HG03064 (cell line): ENCODE data around the gene ULK4.
"Not testable (repeated sequence)": the region's sequence is repeated elsewhere in the genome, so short reads cannot be mapped to it uniquely, and the experiment has no call there.

Experiments used
- ATAC-seq: cut with Tn5 transposase; IDR thresholded peaks from one replicate; pipeline ENCODE4 v1.9.1; 2021; ENCODE audit warnings: low read depth; ENCODE audit not compliant: unreplicated experiment

The ULK4 gene

DNA sequence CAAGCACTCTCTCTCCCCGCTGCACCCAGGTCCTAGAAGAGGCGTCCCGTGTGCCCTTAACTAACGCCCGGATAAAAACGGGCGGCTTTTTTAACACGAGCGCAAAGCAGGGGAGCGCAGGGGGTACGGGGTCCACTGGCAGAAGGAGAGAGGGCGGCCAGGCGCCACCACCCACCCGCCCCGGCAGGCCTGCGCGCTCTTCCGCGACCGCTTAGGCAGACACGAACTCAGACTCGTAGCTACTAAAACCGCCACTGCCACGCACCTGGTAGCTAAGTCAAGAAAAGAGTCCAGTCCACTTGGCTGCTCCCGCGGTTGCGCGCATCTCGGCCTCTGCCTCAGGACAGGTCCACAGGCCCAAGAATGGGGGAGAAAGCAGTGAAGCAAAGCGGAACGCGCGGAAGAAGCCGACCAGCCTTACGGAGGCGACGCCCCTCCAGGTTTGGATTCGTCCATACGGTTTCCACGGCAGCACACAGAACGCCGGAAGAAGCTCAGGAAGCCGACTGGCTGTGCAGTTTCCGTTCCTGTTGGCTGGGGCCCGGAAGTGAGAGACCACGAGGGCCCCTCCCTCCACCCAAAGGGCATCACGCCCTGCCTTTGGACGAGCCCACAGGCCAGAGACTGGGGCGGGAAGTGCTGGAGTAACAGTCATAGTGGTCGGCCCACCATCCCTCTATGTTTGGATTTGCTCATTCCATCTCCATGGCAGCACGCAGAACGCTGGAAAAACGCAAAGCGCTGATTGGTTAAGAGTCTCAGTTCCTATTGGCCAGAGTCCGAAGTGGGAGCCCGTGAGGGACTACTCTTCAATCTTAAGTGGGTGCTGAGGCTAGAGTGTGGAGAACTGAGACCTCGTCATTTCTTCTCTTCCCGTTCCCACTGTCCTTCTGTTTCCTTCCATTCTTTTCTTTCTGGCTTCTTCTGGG lies at the start of gene ULK4:
Gene ULK4 (minus strand): TSS at position 353 of the 929 bp plus-strand sequence. CDS start 7,344 bp downstream, outside the sequence.
- peak; percentile 93 for ATAC-seq

DNA sequence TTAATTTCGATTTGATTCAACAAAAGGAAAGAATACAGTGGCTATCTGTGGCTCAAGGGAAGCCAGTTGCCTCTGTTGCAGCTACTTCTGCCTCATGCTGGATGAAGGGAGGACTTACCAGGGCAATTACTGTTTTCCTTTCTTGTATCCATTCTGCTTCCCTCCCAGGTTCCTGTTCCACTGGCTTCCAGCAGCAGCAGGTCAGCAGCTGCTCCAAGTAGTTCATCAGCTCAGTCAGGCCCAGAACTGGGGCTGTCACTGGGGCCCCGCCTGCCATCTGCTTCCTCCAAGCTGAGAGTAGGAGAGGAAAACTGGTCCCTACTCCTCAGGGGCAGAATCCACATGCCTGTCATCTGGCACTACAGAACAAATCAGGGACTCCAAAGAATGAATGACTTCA lies 48.6 kb upstream of the ULK4 start:
- ATAC-seq: no peak

DNA sequence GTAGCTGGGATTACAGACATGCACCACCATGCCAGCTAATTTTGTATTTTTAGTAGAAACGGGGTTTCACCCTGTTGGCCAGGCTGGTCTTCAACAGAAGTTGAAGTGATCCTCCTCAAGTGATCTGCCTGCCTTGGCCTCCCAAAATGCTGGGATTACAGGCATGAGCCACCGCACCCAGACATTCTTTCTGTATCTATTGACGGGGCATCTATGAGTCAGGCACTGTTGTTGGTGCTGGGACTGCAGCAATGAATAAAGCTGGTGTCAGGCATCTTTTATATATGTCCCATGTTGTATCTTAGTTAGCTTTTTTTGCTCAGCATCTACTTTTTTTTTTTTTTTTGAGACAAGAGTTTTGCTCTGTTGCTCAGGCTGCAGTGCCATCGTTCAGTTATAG lies 47.6 kb upstream of the ULK4 start:
- no peak for ATAC-seq

DNA sequence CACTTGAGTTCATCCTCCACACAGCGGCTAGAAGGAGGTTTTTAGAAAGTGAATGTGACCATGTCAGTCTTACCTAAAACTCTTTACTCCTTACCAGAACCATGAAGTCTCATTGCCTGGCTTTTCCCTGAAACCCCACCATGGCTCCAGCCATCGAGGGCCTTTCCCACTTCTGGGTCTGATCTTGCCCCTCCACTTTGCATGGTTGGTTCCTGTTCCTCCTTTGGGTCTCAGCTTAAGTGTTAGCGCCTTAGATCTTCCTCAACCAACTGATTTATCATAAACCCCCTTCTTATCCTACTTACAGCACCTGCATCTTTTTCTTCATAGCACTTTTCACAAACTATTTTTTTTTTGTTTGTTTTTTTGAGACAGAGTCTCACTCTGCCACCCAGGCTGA lies 45.9 kb upstream of the ULK4 start:
- ATAC-seq: no peak

DNA sequence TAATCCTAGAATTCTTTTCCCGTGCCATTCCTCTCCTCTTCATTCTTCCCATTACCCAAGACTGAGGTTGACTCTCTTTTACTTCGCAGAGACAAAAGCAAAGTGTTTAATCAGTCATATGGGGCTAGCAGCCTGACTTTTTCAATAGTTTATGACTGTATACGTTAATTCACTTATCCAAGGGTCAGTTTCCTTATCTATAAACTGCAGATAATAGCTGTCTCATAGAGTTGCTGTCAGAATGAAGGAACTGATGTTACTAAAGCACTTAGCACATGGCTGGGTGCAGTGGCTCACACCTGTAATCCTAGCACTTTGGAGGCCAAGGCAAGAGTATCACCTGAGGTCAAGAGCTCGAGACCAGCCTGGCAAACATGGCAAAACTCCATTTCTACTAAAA lies 43.5 kb upstream of the ULK4 start:
- no peak for ATAC-seq

DNA sequence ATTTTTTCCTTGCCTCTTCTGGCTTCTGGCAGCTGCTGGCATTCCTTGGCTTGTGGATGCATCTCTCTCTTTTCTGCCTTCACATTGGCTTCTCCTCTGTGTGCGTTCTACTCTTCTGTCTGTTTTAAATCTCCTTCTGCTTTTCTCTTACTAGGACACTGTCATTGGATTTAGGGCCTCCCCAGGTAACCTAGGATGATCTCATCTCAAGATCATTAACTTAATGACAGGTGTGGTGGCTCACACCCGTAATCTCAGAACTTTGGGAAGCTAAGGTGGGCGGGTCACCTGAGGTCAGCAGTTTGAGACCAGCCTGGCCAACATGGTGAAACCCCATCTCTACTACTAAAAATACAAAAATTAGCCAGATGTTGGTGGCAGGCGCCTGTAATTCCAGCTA lies 40.9 kb upstream of the ULK4 start:
- ATAC-seq: no peak

DNA sequence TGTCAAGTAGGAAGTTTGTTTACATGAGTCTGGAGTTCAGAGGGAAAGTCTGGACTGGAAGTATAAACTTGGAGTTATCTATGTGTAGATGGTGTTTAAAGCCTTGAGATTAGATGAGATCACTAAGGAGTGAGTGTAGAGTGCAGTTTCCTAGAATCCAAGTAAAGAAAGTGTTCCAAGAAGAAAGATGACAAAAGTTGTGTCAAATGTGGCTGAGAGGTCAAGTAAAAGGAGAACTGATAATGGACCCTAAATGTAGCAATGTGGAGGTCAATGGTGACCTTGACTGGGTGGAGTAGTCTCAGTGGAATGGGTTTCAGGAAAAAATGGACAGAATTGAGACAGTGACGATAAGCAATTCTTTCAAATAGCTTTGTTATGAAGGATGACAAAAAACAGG lies 39.9 kb upstream of the ULK4 start:
- ATAC-seq: no peak

DNA sequence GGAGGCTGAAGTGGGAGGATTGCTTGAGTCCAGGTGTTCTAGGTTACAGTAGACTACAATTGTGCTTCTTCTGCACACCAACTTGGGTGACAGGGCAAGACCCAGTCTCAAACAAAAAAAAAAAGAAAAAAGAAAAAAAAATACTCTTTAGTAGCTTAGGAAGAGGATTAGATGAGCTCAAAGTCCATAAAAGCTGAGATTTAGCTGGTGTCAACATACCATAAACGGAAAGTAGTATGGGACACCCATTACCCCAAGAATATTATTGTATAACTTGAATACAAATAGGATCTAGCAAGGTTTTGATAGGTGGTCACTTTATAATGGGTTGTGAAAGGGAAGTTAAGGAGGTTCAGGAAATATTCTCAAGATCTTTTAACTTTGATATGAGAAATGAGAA lies 38.0 kb upstream of the ULK4 start:
- no peak for ATAC-seq

DNA sequence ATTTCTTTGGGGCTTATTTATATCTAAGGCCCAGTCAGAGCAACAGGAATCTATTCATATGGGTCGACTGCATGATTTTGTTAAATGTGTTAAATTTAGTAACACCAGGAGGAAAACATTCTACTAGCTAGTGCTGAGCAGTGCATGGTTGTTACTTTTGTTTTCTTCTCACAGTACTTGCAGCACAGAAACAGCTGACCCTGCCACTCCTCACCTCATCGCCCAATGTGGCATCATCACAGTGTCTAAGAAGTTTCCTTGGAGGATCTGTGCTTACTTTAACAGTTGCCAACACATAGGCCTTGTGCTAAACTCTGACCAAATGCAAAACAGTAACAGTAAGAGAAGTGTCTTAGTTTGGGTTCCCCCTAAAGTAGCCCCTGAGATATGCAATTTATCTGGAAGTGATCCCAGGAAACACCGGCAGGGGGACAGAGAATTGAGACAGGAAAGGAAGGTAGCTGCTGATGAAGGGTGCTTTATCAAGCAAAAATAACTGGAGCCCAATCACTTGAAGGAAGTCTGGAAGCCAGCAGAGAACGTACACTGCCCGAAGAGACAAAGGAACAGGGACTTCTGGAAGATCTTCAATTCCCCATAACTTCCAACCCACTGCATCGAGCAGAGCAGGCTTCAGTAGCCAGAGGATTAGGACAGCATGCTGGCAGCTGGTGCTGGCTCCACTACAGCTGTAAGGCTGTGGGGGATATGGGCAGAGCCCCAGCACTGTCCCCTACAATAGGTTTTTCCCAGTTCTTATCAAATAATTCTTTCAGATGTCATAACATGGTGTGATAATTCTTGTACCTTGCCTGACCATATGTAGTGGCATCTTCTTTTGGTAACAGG lies 36.0 kb upstream of the ULK4 start:
- no peak for ATAC-seq

DNA sequence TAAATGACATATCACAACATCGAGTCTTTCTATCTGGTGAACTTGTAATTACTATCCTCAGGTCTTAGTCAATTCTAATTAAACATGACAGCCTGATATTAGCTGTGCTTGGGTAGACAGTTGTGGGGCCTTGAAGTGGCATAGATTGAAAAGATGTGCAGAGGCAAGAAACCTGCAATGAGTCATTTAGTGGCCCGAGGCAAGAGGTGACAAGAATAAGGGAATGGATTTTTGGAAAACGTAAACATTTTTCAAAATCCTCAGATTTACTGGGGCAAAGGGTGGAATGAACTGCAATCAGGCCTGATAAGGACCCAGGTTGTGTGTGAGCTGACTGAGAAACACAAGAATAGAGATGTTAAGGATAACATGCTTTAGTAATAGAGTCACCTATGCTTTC lies 29.5 kb upstream of the ULK4 start:
- ATAC-seq: no peak

DNA sequence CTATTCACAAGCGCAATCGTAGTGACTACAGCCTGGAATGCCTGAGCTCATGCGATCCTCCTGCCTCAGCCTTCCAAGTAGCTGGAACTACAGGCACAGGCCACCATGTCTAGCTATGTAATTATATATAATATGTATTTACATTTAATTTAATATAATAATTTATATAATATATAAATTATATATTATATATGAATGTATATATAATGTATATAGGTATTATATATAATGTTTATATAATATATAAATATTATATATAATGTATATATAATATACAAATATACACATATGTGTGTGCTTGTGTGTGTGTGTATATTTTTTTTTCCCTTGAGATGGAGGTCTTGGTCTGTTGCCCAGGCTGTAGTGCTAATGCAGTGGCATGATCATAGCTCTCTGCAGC lies 27.6 kb upstream of the ULK4 start:
- no peak for ATAC-seq

DNA sequence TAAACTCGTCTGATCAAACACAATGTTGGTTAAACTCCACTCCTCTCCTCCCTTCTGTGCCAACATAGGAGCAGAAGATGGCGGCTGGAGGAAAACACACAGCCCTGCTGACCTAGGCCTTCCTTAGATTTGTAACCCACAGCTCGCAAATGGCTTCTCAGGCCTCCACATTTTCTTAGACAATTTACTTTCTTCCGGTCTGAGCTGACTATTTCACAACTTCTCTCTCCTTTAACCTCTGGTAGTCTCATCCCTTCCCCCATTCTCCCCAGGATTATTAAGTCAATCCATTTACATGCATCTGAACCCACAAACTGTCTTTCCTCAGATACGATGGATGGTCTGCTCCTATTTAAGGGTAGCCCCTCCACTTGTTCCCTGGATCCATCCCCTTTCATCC lies 25.7 kb upstream of the ULK4 start:
- ATAC-seq: no peak

DNA sequence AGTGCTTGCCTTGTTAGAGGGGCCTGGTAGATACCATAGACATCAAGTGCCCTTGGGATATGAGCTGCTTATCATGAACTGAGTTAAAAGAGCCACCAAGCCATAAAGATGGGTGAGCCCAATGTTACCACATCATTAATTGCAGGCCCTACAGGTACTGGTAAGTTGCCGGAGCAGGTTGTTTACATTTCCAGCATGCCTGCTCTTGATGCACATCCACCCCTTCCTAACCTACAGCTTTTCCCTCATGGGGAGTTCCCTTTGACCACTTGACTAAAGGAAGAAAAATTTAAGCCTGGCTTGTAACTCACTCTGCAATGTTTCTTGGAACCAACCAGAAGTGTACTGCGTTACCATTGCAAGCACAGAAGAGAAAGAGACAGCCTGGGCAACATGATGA lies 24.7 kb upstream of the ULK4 start:
- ATAC-seq: no peak

DNA sequence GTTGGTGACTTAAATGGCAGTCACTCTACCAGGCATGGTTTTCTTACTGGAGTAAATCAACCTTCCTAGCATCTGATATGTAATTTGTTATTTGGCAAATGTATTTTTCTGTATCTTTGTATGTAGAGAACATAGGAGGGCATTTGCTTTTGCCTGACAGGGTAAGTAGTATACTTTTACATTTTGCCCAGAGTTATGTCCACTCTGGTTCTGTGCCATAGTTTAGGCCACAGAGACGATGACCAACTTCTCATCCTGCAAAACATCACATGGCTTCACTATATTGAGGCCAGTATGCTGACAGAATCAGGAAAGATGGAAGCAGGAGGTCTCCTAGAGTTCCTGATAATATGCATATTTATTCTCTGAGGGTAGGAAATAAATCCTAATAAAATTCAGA lies 23.1 kb upstream of the ULK4 start:
- ATAC-seq: no peak

DNA sequence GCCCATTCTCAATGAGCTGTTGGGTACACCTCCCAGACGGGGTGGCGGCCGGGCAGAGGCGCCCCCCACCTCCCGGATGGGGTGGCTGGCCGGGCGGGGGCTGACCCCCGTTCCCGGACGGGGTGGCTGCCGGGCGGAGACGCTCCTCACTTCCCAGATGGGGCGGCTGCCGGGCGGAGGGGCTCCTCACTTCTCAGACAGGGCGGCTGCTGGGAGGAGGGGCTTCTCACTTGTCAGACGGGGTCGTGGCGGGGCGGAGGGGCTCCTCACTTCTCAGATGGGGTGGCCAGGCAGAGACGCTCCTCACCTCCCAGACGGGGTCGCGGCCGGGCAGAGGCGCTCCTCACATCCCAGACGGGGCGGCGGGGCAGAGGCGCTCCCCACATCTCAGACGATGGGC lies 21.2 kb upstream of the ULK4 start:
- ATAC-seq: not testable (repeated sequence)

DNA sequence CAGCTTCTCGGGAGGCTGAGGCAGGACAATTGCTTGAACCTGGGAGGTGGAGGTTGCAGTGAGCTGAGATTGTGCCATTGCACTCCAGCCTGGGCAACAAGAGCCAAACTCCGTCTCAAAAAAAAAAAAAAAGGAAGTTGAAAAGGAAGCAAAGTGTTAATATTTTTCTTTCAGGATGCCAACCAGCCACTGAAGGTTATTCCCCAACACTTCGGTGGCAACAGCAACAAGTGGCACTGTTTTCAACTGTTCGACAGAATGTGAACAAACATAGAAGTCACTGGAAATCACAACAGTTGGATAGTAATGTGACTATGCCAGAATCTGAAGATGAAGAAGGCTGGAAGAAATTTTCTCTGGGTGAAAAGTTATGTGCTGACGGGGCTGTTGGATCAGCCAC lies 15.5 kb upstream of the ULK4 start:
- ATAC-seq: not testable (repeated sequence)

DNA sequence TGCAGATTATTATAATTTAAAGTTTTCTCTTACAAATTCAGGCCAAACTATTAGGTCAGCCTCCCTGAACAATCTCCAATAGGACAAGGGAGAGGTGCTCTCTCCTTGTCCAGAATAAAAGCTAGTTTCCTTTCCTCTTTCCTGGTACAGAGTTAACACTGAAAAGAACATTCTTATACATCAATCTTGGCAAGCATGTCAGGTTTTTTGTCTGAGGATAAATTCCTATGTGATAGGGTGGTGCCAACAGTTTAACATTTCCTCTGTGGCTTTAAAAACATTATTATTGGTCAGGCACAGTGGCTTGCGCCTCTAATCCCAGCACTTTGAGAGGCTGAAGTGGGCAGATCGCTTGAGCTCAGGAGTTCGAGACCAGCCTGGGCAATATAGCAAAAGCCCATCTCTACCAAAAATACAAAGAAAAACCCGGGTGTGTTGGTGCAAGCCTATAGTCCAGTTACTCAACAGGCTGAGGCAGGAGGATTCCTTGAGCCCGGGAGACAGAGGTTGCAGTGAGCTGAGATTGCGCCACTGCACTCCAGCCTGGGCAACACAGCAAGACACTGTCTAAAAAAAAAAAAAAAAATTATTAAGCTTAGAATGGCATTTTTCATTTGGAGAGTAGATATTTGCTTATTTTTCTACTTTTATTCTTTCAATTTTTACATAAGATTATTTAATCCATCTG lies 13.7 kb upstream of the ULK4 start:
- ATAC-seq: no peak

DNA sequence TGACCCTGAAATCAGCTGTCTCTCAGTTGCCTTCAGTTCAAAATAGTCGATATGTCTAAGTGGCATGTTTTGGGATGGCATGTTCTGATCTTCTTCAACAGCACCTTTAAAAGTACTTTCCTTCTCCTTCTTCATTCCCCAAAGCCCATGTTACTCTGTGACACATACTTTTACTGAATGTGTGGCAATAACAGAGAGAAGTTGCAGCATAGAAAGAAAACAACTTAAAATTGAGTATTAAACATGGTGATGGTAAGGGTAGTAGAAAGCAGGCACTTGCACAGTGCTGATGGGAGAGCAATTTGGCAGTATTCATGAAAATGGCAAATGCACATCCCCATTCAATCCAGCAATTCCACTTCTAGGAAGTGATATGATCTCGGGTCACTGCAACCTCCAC lies 12.3 kb upstream of the ULK4 start:
- ATAC-seq: no peak

DNA sequence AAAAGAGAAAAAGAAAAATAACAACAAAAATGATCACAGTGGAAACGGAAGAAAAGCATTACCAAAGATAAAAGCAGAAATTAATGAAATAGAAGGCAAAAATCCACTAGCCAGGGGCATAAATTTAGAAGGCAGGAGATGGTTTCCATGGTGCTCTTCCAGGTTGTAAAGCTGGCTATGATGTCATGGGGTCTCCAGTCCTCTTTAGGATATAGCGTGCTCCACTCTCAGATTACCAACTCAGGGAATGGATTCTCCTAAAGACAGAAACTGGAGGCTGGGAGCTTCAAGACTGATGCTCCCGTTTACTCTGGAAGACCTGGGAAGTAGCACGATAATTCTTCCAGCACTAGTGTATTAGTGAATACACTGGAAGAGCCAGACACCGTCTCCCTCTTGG lies 10.9 kb upstream of the ULK4 start:
- no peak for ATAC-seq

DNA sequence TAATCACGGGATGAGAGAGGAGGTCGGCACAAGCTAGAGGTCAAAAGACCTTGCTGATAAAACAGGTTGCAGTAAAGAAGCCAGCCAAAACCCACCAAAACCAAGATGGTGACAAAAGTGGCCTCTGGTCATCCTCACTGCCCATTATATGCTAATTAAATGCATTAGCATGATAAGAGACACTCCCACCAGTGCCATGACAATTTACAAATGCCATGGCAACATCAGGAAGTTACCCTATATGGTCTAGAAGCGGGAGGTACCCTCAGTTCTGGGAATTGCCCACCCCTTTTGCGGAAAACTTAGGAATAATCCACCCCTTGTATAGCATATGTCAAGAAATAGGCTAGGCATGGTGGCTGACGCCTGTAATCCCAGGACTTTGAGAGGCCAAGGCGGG lies 4.3 kb upstream of the ULK4 start:
- no peak for ATAC-seq

DNA sequence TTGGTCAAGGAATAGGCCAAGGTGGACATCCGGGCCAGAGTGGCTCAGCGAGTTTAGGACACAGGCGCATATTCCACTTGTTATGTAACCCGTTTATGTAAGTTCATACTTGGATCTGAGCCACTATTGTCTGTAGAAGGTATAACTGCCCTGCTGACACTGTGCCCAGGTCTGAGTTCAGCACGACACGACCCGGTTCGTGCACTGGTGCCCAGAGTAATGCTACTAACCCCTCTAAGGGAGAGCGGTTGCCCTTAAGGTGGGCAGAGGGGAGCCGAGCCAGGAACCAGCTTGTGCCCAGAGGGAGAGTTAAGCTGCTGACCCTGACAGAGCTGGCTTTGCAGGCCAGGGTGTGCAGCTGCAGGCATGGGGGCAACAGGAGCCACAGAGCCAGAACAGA lies 1.9 kb upstream of the ULK4 start:
- ATAC-seq: no peak
